PC-9 (cell line): ENCODE measurements around the gene CD9. TPM values are rescaled to one million over a fixed set of nuclear protein-coding genes. Genes with fewer than 3 reads are reported as not detected.

ENCODE experiments used
- BruUV-seq: library from RNA; stranded (reverse); fragments of 400-500 nt; replicated peaks from 2 replicates; lab custom pipeline; 2021; lab: Mats Ljungman, UMichigan
- CTCF ChIA-PET: fragments of 300-600 bp; sonication (Branson Sonifier 250); formaldehyde crosslinking; loops from one replicate; lab custom pipeline; 2022; ENCODE audit warnings: antibody characterized with exemption; lab: Charles Lee
- POLR2A ChIA-PET: fragments of 300-600 bp; sonication (Branson Sonifier 250); formaldehyde crosslinking; loops from one replicate; lab custom pipeline; 2022; ENCODE audit warnings: antibody characterized with exemption; ENCODE audit not compliant: unreplicated experiment; lab: Charles Lee
- DNase-seq, 2 experiments: peaks; one replicate each; pipeline versions ENCODE4 v3.0.0 to v3.0.0-alpha.2; 2015 to 2022; ENCODE audit warnings: mixed read lengths in 1 of 2
- H2AFZ ChIP-seq: fragments of 200-600 bp; sonication (generic); 2 replicates; pipeline ENCODE4 v1.8.1; 2017; ENCODE audit warnings: antibody characterized with exemption
- H3F3A ChIP-seq: fragments of 200-600 bp; sonication (generic); 2 replicates; pipeline ENCODE4 v1.8.1; 2017; ENCODE audit warnings: antibody characterized with exemption, mild to moderate bottlenecking, low read depth; ENCODE audit not compliant: insufficient read depth
- H3K27ac ChIP-seq: fragments of 200-600 bp; sonication (generic); 2 replicates; pipeline ENCODE4 v1.6.1; 2016; ENCODE audit warnings: mixed run types
- H3K27me3 ChIP-seq: fragments of 200-600 bp; sonication (generic); 2 replicates; pipeline ENCODE4 v1.6.1; 2016; ENCODE audit warnings: low read depth, mixed run types; ENCODE audit not compliant: insufficient read depth
- H3K36me3 ChIP-seq: fragments of 200-600 bp; sonication (generic); 2 replicates; pipeline ENCODE4 v1.6.1; 2016; ENCODE audit warnings: low read depth, mixed run types
- H3K4me1 ChIP-seq: fragments of 200-600 bp; sonication (generic); replicated peaks from 2 replicates; pipeline ENCODE4 v1.6.1; 2016; ENCODE audit warnings: mixed run types; ENCODE audit not compliant: insufficient read depth
- H3K4me2 ChIP-seq: fragments of 200-600 bp; sonication (generic); 2 replicates; pipeline ENCODE4 v1.6.1; 2017; ENCODE audit warnings: mixed run types
- H3K4me3 ChIP-seq: fragments of 200-600 bp; sonication (generic); 2 replicates; pipeline ENCODE4 v1.6.1; 2016; ENCODE audit warnings: mixed run types
- H3K79me2 ChIP-seq: fragments of 200-600 bp; sonication (generic); 2 replicates; pipeline ENCODE4 v1.6.1; 2017; ENCODE audit warnings: low read depth, mixed run types
- H3K9me2 ChIP-seq: fragments of 200-600 bp; sonication (generic); 2 replicates; pipeline ENCODE4 v1.8.1; 2017; ENCODE audit warnings: mild to moderate bottlenecking; ENCODE audit not compliant: insufficient read depth
- H3K9me3 ChIP-seq: fragments of 200-600 bp; sonication (generic); 2 replicates; pipeline ENCODE4 v1.8.1; 2016; ENCODE audit warnings: low read depth; ENCODE audit not compliant: insufficient read depth
- H4K20me1 ChIP-seq: fragments of 200-600 bp; sonication (generic); 2 replicates; pipeline ENCODE4 v1.8.1; 2017; ENCODE audit not compliant: insufficient read depth
- CTCF ChIP-seq: fragments of 200-600 bp; sonication (generic); conservative IDR thresholded peaks from 2 replicates; pipeline ENCODE4 v1.6.1; 2017; ENCODE audit warnings: mixed run types, antibody characterized with exemption, mild to moderate bottlenecking, moderate library complexity
- EZH2 ChIP-seq: fragments of 200-600 bp; sonication (generic); IDR thresholded peaks from 2 replicates; pipeline ENCODE4 v1.8.0; 2017; ENCODE audit warnings: antibody characterized with exemption, low read depth
- intact Hi-C: fragments of 100-400 bp; cut with micrococcal nuclease; formaldehyde crosslinking; loops from one replicate; pipeline ENCODE4 v1.10.0; 2022; ENCODE audit not compliant: unreplicated experiment
- total RNA-seq: library from RNA; stranded (reverse); gene quantifications from 2 replicates; pipeline ENCODE4 v1.2.3, GENCODE V29; 2021

Gene CD9
- total RNA-seq, 1 experiment from 2014 or later = 374 TPM

GRCh38 chr12:6172086-6172485 is 28.1 kb upstream of the CD9 start:
- intact Hi-C loops = no loop called here
- Histone ChIP-seq H3K9me3 (no peaks in the 10 kb centered on the region), H4K20me1 (no peaks in the 10 kb centered on the region), H3F3A (peaks cover 23% of the 10 kb centered on the region), H3K9me2 (no peaks in the 10 kb centered on the region), H3K36me3 (no peaks in the 10 kb centered on the region), H3K27me3 (no peaks in the 10 kb centered on the region), H3K27ac (no peak overlapping the region), H3K4me3 (no peak overlapping the region), H3K4me2 (no peak overlapping the region), H3K79me2 (no peaks in the 10 kb centered on the region), H2AFZ (no peak overlapping the region), H3K4me1 (peaks cover 21% of the 10 kb centered on the region)
- ChIA-PET CTCF (no interaction called here), POLR2A (no interaction called here)
- BruUV-seq = no TSS peak
- TF ChIP-seq CTCF (no peak), EZH2 (no peak)
- no peak for DNase-seq

- intact Hi-C loops = no loop called here
- Histone ChIP-seq H3K36me3 (no peaks in the 10 kb centered on the region), H3K4me1 (peaks cover 13% of the 10 kb centered on the region), H3K27me3 (no peaks in the 10 kb centered on the region), H3K79me2 (no peaks in the 10 kb centered on the region), H3K27ac (no peak overlapping the region), H3F3A (peaks cover 15% of the 10 kb centered on the region), H3K9me2 (no peaks in the 10 kb centered on the region), H3K4me3 (no peak overlapping the region), H4K20me1 (no peaks in the 10 kb centered on the region), H2AFZ (no peak overlapping the region), H3K9me3 (no peaks in the 10 kb centered on the region), H3K4me2 (no peak overlapping the region)
- no peak for DNase-seq
- ChIA-PET POLR2A (no interaction called here), CTCF (no interaction called here)
- no peak for TF ChIP-seq CTCF
- TF ChIP-seq EZH2 = no peak
- no TSS peak for BruUV-seq
Observed at GRCh38 chr12:6172862-6173261, 27.3 kb upstream of the CD9 start.

- no peak overlapping the region for H3K4me3 ChIP-seq
- H2AFZ ChIP-seq = no peak overlapping the region
- BruUV-seq = no TSS peak
- no peak for DNase-seq
- no peaks in the 10 kb centered on the region for H3F3A ChIP-seq
- H3K27ac ChIP-seq = no peak overlapping the region
- H3K79me2 ChIP-seq = no peaks in the 10 kb centered on the region
- POLR2A ChIA-PET = no interaction called here
- H3K36me3 ChIP-seq = no peaks in the 10 kb centered on the region
- peaks cover 25% of the 10 kb centered on the region for H3K4me1 ChIP-seq
- H4K20me1 ChIP-seq = no peaks in the 10 kb centered on the region
- CTCF ChIA-PET = no interaction called here
- no peaks in the 10 kb centered on the region for H3K9me2 ChIP-seq
- no peak for TF ChIP-seq EZH2
- no peak for TF ChIP-seq CTCF
- no peaks in the 10 kb centered on the region for H3K9me3 ChIP-seq
- intact Hi-C loops = no loop called here
- no peaks in the 10 kb centered on the region for H3K27me3 ChIP-seq
- H3K4me2 ChIP-seq = no peak overlapping the region
Observed at GRCh38 chr12:6177642-6178358, 22.4 kb upstream of the CD9 start.
